Mammary epithelial cell (primary cell): ENCODE measurements around the gene APOA4.

ENCODE experiments used
- CTCF ChIP-seq, 2 donors: IDR thresholded peaks in 1 of 2; conservative IDR thresholded peaks in 1 of 2; 2 replicates each; pipeline ENCODE4 v1.5.1; 2011 to 2012; ENCODE audit warnings: inconsistent platforms in 2 of 2, low read length in 2 of 2, mild to moderate bottlenecking in 2 of 2, control low read depth in 1 of 2, low read depth in 1 of 2; ENCODE audit not compliant: insufficient read depth in 1 of 2; ENCODE audit errors: extremely low read depth in 1 of 2
- EZH2 ChIP-seq: IDR thresholded peaks from 2 replicates; pipeline ENCODE4 v1.6.1; 2012; ENCODE audit warnings: low read length, inconsistent platforms, borderline replicate concordance

- TF ChIP-seq CTCF (conservative IDR thresholded peaks at IDR 0.05 in 1 of 2, IDR thresholded peaks at IDR 0.05 in 1 of 2; ENCODE audit: extremely low read depth in 1 of 2, insufficient read depth in 1 of 2, low read depth in 1 of 2, low read length in 2 of 2) (no peak), EZH2 (no peak)
These were observed 26.0 kb upstream of the APOA4 start for GRCh38 chr11:116849060-116849459.
